Measurements from ENCODE around the gene KCNJ15. TPM values are rescaled to one million over a fixed set of nuclear protein-coding genes. Genes with fewer than 3 reads are reported as not detected.

The KCNJ15 gene
- total RNA-seq, 1 donor from 2014 or later: 17.5 TPM

- Histone ChIP-seq H3K9me3 (no peaks in the 10 kb centered on the region), H3K4me1 (peaks cover 6 to 26% of the 10 kb centered on the region in 2 donors), H3K27ac (no peak overlapping the region), H3K36me3 (no peaks in the 10 kb centered on the region), H3K4me3 (no peak overlapping the region), H3K27me3 (no peaks in the 10 kb centered on the region)
- no peak for TF ChIP-seq CTCF (IDR thresholded peaks at IDR 0.05)
- intact Hi-C loops (cut with DNase I): no loop called here
- peak in 1 of 2 donors; percentile 24 for DNase-seq (ENCODE audit: low spot score in 2 of 2)
These were observed 81.0 kb downstream of the KCNJ15 start for GRCh38 chr21:38337793-38338192.

GRCh38 chr21:38340131-38340530 lies 83.3 kb downstream of the KCNJ15 start:
- no peak overlapping the region for H3K4me3 ChIP-seq
- H3K27ac ChIP-seq: peak overlapping the region; percentile 85 to 90
- H3K36me3 ChIP-seq: no peaks in the 10 kb centered on the region
- TF ChIP-seq CTCF (IDR thresholded peaks at IDR 0.05): no peak
- peak in 1 of 2 donors; percentile 45 for DNase-seq (ENCODE audit: low spot score in 2 of 2)
- intact Hi-C loops (cut with DNase I): loop anchor here (2.0 kb wide), 2 partner anchors 29 to 37 kb away; no protein-coding TSS in a partner anchor
- H3K9me3 ChIP-seq: no peaks in the 10 kb centered on the region
- H3K4me1 ChIP-seq: peaks cover 11 to 40% of the 10 kb centered on the region in 2 donors
- H3K27me3 ChIP-seq: no peaks in the 10 kb centered on the region

GRCh38 chr21:38341546-38342012 lies 84.8 kb downstream of the KCNJ15 start:
- DNase-seq (ENCODE audit: low spot score in 2 of 2): peak; percentile 82 to 95
- Histone ChIP-seq H3K27ac (peak overlapping the region; percentile 85 to 90), H3K36me3 (no peaks in the 10 kb centered on the region), H3K4me3 (no peak overlapping the region), H3K27me3 (no peaks in the 10 kb centered on the region), H3K4me1 (peaks cover 11 to 40% of the 10 kb centered on the region in 2 donors), H3K9me3 (no peaks in the 10 kb centered on the region)
- TF ChIP-seq CTCF (IDR thresholded peaks at IDR 0.05): peak; percentile 34 to 65 (median 48)
- intact Hi-C loops (cut with DNase I): loop anchor here (1.0 to 2.0 kb wide), 4 partner anchors 8 to 100 kb away; no protein-coding TSS in a partner anchor

- Histone ChIP-seq H3K4me1 (peaks cover 11 to 40% of the 10 kb centered on the region in 2 donors), H3K9me3 (no peaks in the 10 kb centered on the region), H3K36me3 (no peaks in the 10 kb centered on the region), H3K27me3 (no peaks in the 10 kb centered on the region), H3K27ac (peak overlapping the region; percentile 85 to 90), H3K4me3 (no peak overlapping the region)
- intact Hi-C loops (cut with DNase I): no loop called here
- no peak for TF ChIP-seq CTCF (IDR thresholded peaks at IDR 0.05)
- DNase-seq (ENCODE audit: low spot score in 2 of 2): no peak
These were observed 85.9 kb downstream of the KCNJ15 start for GRCh38 chr21:38342739-38343138.

GRCh38 chr21:38343691-38344090 lies 86.9 kb downstream of the KCNJ15 start:
- Histone ChIP-seq H3K9me3 (no peaks in the 10 kb centered on the region), H3K4me1 (peaks cover 11 to 45% of the 10 kb centered on the region in 2 donors), H3K27me3 (no peaks in the 10 kb centered on the region), H3K4me3 (no peak overlapping the region), H3K36me3 (no peaks in the 10 kb centered on the region), H3K27ac (peak overlapping the region; percentile 85 to 90)
- peak; percentile 86 to 96 for DNase-seq (ENCODE audit: low spot score in 2 of 2)
- intact Hi-C loops (cut with DNase I): no loop called here
- no peak for TF ChIP-seq CTCF (IDR thresholded peaks at IDR 0.05)
